Measurements from ENCODE around the gene TSPAN11.

Gene TSPAN11

GRCh38 chr12:30988646-30989286, 62.2 kb downstream of the TSPAN11 start:
- Histone ChIP-seq H3K4me1 (ENCODE audit: control extremely low read depth in 1 of 4, control insufficient read depth in 4 of 4, insufficient read depth in 4 of 4, low read length in 3 of 4) (peaks cover 0 to 18% (median 6%) of the 10 kb centered on the region in 4 experiments), H3K36me3 (ENCODE audit: control insufficient read depth in 4 of 4, insufficient read depth in 4 of 4, low read length in 3 of 4) (no peaks in the 10 kb centered on the region), H3K9me3 (ENCODE audit: control extremely low read depth in 1 of 5, control insufficient read depth in 4 of 5, insufficient read depth in 2 of 5, low read depth in 1 of 5, low read length in 4 of 5) (no peaks in the 10 kb centered on the region), H3K27me3 (replicated peaks in 2 of 5; ENCODE audit: control insufficient read depth in 4 of 5, insufficient read depth in 5 of 5, low read length in 4 of 5) (no peaks in the 10 kb centered on the region), H3K4me3 (ENCODE audit: control insufficient read depth in 1 of 7, extremely low read depth in 1 of 7, insufficient read depth in 4 of 7, low read depth in 2 of 7, low read length in 6 of 7) (no peak overlapping the region), H3K27ac (ENCODE audit: insufficient read depth in 1 of 2, low read depth in 1 of 2, low read length in 2 of 2, poor library complexity in 1 of 2, severe bottlenecking in 2 of 2) (no peak overlapping the region)
- ChIA-PET CTCF (interaction anchor here (0.7 to 1.4 kb wide), 3 partner anchors 138 to 234 kb away, joined by 3 to 8 read pairs (median 6); partner anchors contain the start of gene CAPRIN2), POLR2A (no interaction called here)
- peak in 2 of 3 donors; percentile 55 to 64 for DNase-seq
- 29% methylated on average over 7 of the region's 9 CpGs for WGBS (ENCODE audit: insufficient coverage)

GRCh38 chr12:30989754-30990153, 63.2 kb downstream of the TSPAN11 start:
- WGBS (ENCODE audit: insufficient coverage), result 48% methylated on average over 5 of the region's 6 CpGs
- H3K27me3 ChIP-seq (replicated peaks in 2 of 5; ENCODE audit: control insufficient read depth in 4 of 5, insufficient read depth in 5 of 5, low read length in 4 of 5), result no peaks in the 10 kb centered on the region
- CTCF ChIA-PET, result interaction anchor here (0.9 to 3.2 kb wide), 5 partner anchors 138 to 282 kb away, joined by 3 to 13 read pairs (median 6); no protein-coding TSS in a partner anchor

GRCh38 chr12:30990316-30990715, 63.8 kb downstream of the TSPAN11 start:
- Histone ChIP-seq H3K4me1 (ENCODE audit: control extremely low read depth in 1 of 4, control insufficient read depth in 4 of 4, insufficient read depth in 4 of 4, low read length in 3 of 4) (peaks cover 0 to 18% (median 7%) of the 10 kb centered on the region in 4 experiments), H3K27ac (ENCODE audit: insufficient read depth in 1 of 2, low read depth in 1 of 2, low read length in 2 of 2, poor library complexity in 1 of 2, severe bottlenecking in 2 of 2) (no peak overlapping the region), H3K4me3 (ENCODE audit: control insufficient read depth in 1 of 7, extremely low read depth in 1 of 7, insufficient read depth in 4 of 7, low read depth in 2 of 7, low read length in 6 of 7) (no peak overlapping the region), H3K27me3 (replicated peaks in 2 of 5; ENCODE audit: control insufficient read depth in 4 of 5, insufficient read depth in 5 of 5, low read length in 4 of 5) (no peaks in the 10 kb centered on the region), H3K36me3 (ENCODE audit: control insufficient read depth in 4 of 4, insufficient read depth in 4 of 4, low read length in 3 of 4) (no peaks in the 10 kb centered on the region), H3K9me3 (ENCODE audit: control extremely low read depth in 1 of 5, control insufficient read depth in 4 of 5, insufficient read depth in 2 of 5, low read depth in 1 of 5, low read length in 4 of 5) (no peaks in the 10 kb centered on the region)
- WGBS (ENCODE audit: insufficient coverage), result 96% methylated on average over 9 of the region's 10 CpGs
- POLR2A ChIA-PET, result no interaction called here
- no peak for DNase-seq
- CTCF ChIA-PET, result interaction anchor here (1.0 to 3.2 kb wide), 6 partner anchors 11 to 281 kb away, joined by 3 to 13 read pairs (median 6); no protein-coding TSS in a partner anchor

More at GRCh38 chr12:30989754-30990153, 63.2 kb downstream of the TSPAN11 start:
- Histone ChIP-seq H3K4me1 (ENCODE audit: control extremely low read depth in 1 of 4, control insufficient read depth in 4 of 4, insufficient read depth in 4 of 4, low read length in 3 of 4) (peaks cover 0 to 18% (median 6%) of the 10 kb centered on the region in 4 experiments), H3K27ac (ENCODE audit: insufficient read depth in 1 of 2, low read depth in 1 of 2, low read length in 2 of 2, poor library complexity in 1 of 2, severe bottlenecking in 2 of 2) (no peak overlapping the region), H3K4me3 (ENCODE audit: control insufficient read depth in 1 of 7, extremely low read depth in 1 of 7, insufficient read depth in 4 of 7, low read depth in 2 of 7, low read length in 6 of 7) (no peak overlapping the region), H3K9me3 (ENCODE audit: control extremely low read depth in 1 of 5, control insufficient read depth in 4 of 5, insufficient read depth in 2 of 5, low read depth in 1 of 5, low read length in 4 of 5) (no peaks in the 10 kb centered on the region), H3K36me3 (ENCODE audit: control insufficient read depth in 4 of 4, insufficient read depth in 4 of 4, low read length in 3 of 4) (no peaks in the 10 kb centered on the region)
- POLR2A ChIA-PET, result no interaction called here
- DNase-seq, result peak; percentile 42 to 89 (median 80)

- Histone ChIP-seq H3K4me1 (ENCODE audit: control extremely low read depth in 1 of 4, control insufficient read depth in 4 of 4, insufficient read depth in 4 of 4, low read length in 3 of 4) (peaks cover 0 to 18% (median 7%) of the 10 kb centered on the region in 4 experiments), H3K36me3 (ENCODE audit: control insufficient read depth in 4 of 4, insufficient read depth in 4 of 4, low read length in 3 of 4) (no peaks in the 10 kb centered on the region), H3K9me3 (ENCODE audit: control extremely low read depth in 1 of 5, control insufficient read depth in 4 of 5, insufficient read depth in 2 of 5, low read depth in 1 of 5, low read length in 4 of 5) (no peaks in the 10 kb centered on the region), H3K27me3 (replicated peaks in 2 of 5; ENCODE audit: control insufficient read depth in 4 of 5, insufficient read depth in 5 of 5, low read length in 4 of 5) (no peaks in the 10 kb centered on the region), H3K27ac (ENCODE audit: insufficient read depth in 1 of 2, low read depth in 1 of 2, low read length in 2 of 2, poor library complexity in 1 of 2, severe bottlenecking in 2 of 2) (no peak overlapping the region), H3K4me3 (ENCODE audit: control insufficient read depth in 1 of 7, extremely low read depth in 1 of 7, insufficient read depth in 4 of 7, low read depth in 2 of 7, low read length in 6 of 7) (no peak overlapping the region)
- no peak for DNase-seq
- ChIA-PET CTCF (interaction anchor here (1.0 to 3.2 kb wide), 6 partner anchors 11 to 281 kb away, joined by 3 to 13 read pairs (median 6); no protein-coding TSS in a partner anchor), POLR2A (no interaction called here)
- 100% methylated on average over 1 of the region's 3 CpGs for WGBS (ENCODE audit: insufficient coverage)
These were observed 64.2 kb downstream of the TSPAN11 start for GRCh38 chr12:30990776-30991175.

DNA sequence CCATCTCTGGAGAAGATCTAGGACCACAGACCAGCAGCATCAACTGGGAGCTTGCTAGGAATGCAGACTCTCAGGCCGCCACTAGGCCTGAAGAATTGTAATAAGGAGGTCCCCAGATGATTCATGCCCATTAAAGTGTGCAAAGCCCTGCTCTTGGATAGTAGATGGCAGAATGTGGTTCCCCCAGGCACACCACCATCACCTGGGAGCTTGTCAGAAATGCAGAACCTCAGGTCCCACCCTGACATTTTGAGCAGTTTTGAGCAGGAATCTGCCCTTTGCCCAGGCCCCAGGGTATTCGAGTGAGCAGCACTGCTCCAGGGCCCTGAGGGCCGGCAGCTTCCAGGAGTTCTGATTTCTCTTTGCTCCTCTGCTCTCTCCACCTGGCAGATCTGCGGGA, 64.9 kb downstream of the TSPAN11 start:
- H3K27me3 ChIP-seq (replicated peaks in 2 of 5; ENCODE audit: control insufficient read depth in 4 of 5, insufficient read depth in 5 of 5, low read length in 4 of 5), result no peaks in the 10 kb centered on the region
- no peak overlapping the region for H3K4me3 ChIP-seq (ENCODE audit: control insufficient read depth in 1 of 7, extremely low read depth in 1 of 7, insufficient read depth in 4 of 7, low read depth in 2 of 7, low read length in 6 of 7)
- no peaks in the 10 kb centered on the region for H3K9me3 ChIP-seq (ENCODE audit: control extremely low read depth in 1 of 5, control insufficient read depth in 4 of 5, insufficient read depth in 2 of 5, low read depth in 1 of 5, low read length in 4 of 5)
- no peak for DNase-seq
- CTCF ChIA-PET, result interaction anchor here (1.0 to 3.2 kb wide), 5 partner anchors 12 to 280 kb away, joined by 3 to 13 read pairs (median 6); no protein-coding TSS in a partner anchor
- no peaks in the 10 kb centered on the region for H3K36me3 ChIP-seq (ENCODE audit: control insufficient read depth in 4 of 4, insufficient read depth in 4 of 4, low read length in 3 of 4)
- peaks cover 0 to 18% (median 7%) of the 10 kb centered on the region in 4 experiments for H3K4me1 ChIP-seq (ENCODE audit: control extremely low read depth in 1 of 4, control insufficient read depth in 4 of 4, insufficient read depth in 4 of 4, low read length in 3 of 4)
- 88% methylated on average over 4 of the region's 4 CpGs for WGBS (ENCODE audit: insufficient coverage)
- no peak overlapping the region for H3K27ac ChIP-seq (ENCODE audit: insufficient read depth in 1 of 2, low read depth in 1 of 2, low read length in 2 of 2, poor library complexity in 1 of 2, severe bottlenecking in 2 of 2)
- POLR2A ChIA-PET, result no interaction called here

DNA sequence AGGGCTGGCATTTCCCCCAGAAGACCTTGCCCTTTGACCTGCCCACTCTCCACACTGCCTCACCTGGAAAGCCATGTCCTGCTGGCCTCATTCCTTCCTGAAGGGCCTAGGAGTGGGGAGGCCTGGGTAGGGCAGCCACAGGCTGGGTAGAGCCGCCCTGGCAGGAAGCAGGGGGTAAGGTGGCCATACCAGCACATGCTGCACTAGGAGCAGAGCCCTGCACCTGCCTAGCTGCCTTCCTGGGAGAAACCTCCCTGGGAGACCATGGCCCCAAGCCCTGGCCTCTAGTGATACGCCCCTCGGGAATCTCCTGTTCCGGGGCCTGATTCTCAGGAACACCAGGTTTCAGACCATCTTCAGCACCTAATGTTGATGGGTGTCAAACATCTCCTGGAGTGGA, 65.8 kb downstream of the TSPAN11 start:
- H3K36me3 ChIP-seq (ENCODE audit: control insufficient read depth in 4 of 4, insufficient read depth in 4 of 4, low read length in 3 of 4), result no peaks in the 10 kb centered on the region

DNA sequence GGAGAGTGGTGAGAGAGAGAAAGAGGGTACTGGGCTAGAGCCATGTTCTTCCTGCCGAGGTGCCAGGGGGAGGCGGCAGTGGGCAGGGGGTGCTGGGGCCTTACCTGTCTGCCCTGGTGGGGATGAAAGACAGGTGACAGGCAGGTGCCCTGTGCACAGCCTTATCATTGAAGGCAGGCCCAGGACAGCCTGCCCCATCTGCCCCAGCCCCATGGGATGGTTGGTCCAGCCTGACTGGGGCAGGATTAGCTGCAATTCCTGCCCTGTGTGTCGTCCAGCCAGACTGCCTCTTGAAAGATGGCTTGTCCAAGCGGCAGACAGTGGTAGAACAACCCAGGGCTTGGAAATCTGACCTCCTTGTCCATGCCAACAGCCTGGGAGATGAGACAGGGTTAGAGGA, 67.2 kb downstream of the TSPAN11 start:
- H3K9me3 ChIP-seq (ENCODE audit: control extremely low read depth in 1 of 5, control insufficient read depth in 4 of 5, insufficient read depth in 2 of 5, low read depth in 1 of 5, low read length in 4 of 5), result no peaks in the 10 kb centered on the region
- POLR2A ChIA-PET, result no interaction called here
- no peak overlapping the region for H3K4me3 ChIP-seq (ENCODE audit: control insufficient read depth in 1 of 7, extremely low read depth in 1 of 7, insufficient read depth in 4 of 7, low read depth in 2 of 7, low read length in 6 of 7)
- peaks cover 0 to 15% (median 6%) of the 10 kb centered on the region in 4 experiments for H3K4me1 ChIP-seq (ENCODE audit: control extremely low read depth in 1 of 4, control insufficient read depth in 4 of 4, insufficient read depth in 4 of 4, low read length in 3 of 4)
- CTCF ChIA-PET, result no interaction called here
- no peaks in the 10 kb centered on the region for H3K27me3 ChIP-seq (replicated peaks in 2 of 5; ENCODE audit: control insufficient read depth in 4 of 5, insufficient read depth in 5 of 5, low read length in 4 of 5)
- WGBS (ENCODE audit: insufficient coverage), result 100% methylated on average over 4 of the region's 4 CpGs
- H3K27ac ChIP-seq (ENCODE audit: insufficient read depth in 1 of 2, low read depth in 1 of 2, low read length in 2 of 2, poor library complexity in 1 of 2, severe bottlenecking in 2 of 2), result no peak overlapping the region
- no peak for DNase-seq
- H3K36me3 ChIP-seq (ENCODE audit: control insufficient read depth in 4 of 4, insufficient read depth in 4 of 4, low read length in 3 of 4), result no peaks in the 10 kb centered on the region

More for the DNA sequence above, 65.8 kb downstream of the TSPAN11 start:
- no peak overlapping the region for H3K4me3 ChIP-seq (ENCODE audit: control insufficient read depth in 1 of 7, extremely low read depth in 1 of 7, insufficient read depth in 4 of 7, low read depth in 2 of 7, low read length in 6 of 7)
- CTCF ChIA-PET, result interaction anchor here (3.2 kb wide), 1 partner anchor 141 kb away, joined by 13 read pairs; no protein-coding TSS in a partner anchor
- no peak for DNase-seq
- H3K27me3 ChIP-seq (replicated peaks in 2 of 5; ENCODE audit: control insufficient read depth in 4 of 5, insufficient read depth in 5 of 5, low read length in 4 of 5), result no peaks in the 10 kb centered on the region
- no peak overlapping the region for H3K27ac ChIP-seq (ENCODE audit: insufficient read depth in 1 of 2, low read depth in 1 of 2, low read length in 2 of 2, poor library complexity in 1 of 2, severe bottlenecking in 2 of 2)
- 96% methylated on average over 4 of the region's 4 CpGs for WGBS (ENCODE audit: insufficient coverage)
- POLR2A ChIA-PET, result no interaction called here
- peaks cover 0 to 18% (median 7%) of the 10 kb centered on the region in 4 experiments for H3K4me1 ChIP-seq (ENCODE audit: control extremely low read depth in 1 of 4, control insufficient read depth in 4 of 4, insufficient read depth in 4 of 4, low read length in 3 of 4)
- no peaks in the 10 kb centered on the region for H3K9me3 ChIP-seq (ENCODE audit: control extremely low read depth in 1 of 5, control insufficient read depth in 4 of 5, insufficient read depth in 2 of 5, low read depth in 1 of 5, low read length in 4 of 5)
